Mucosa of stomach (tissue), 1 donor: ENCODE measurements around the gene FAM53B.

ENCODE experiments used
- H3K27me3 ChIP-seq: one replicate; pipeline ENCODE4 v1.7.0; 2013; ENCODE audit warnings: mild to moderate bottlenecking, low read length; ENCODE audit not compliant: control insufficient read depth, insufficient read depth
- H3K36me3 ChIP-seq: one replicate; pipeline ENCODE4 v1.7.0; 2013; ENCODE audit warnings: low read length; ENCODE audit not compliant: control insufficient read depth, insufficient read depth
- H3K4me1 ChIP-seq: one replicate; pipeline ENCODE4 v1.7.0; 2013; ENCODE audit warnings: mild to moderate bottlenecking, low read length; ENCODE audit not compliant: control insufficient read depth, insufficient read depth
- H3K4me3 ChIP-seq: one replicate; pipeline ENCODE4 v1.7.0; 2013; ENCODE audit warnings: low read length
- H3K9ac ChIP-seq: one replicate; pipeline ENCODE4 v1.7.0; 2013; ENCODE audit warnings: mild to moderate bottlenecking, low read length, moderate library complexity
- H3K9me3 ChIP-seq: one replicate; pipeline ENCODE4 v1.7.0; 2013; ENCODE audit warnings: mild to moderate bottlenecking, low read length, moderate library complexity; ENCODE audit not compliant: control insufficient read depth
- donor health status: Pancreatic carcinoma.

FAM53B gene

DNA sequence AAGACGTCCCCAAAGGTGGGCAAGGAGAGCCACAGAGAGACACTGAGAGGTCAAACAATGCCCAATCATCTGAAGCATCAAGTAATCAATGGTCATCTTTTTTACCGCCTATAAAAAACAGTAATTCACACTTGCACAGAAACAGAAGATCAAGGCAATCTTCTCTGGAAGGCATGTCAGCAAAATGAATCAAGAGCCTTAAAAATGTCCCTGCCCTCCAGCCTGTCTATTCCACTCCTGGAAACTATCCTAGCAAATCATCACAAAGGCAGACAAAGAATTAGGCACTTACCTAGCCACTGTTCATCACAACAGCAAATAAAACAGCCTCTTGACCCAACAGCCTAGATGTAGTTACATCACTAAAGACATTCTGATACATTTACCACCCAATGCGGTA lies 48.9 kb downstream of the FAM53B start:
- Histone ChIP-seq H3K9ac (no peak overlapping the region), H3K4me1 (peaks cover 8% of the 10 kb centered on the region), H3K4me3 (no peak overlapping the region), H3K36me3 (no peaks in the 10 kb centered on the region), H3K27me3 (no peaks in the 10 kb centered on the region), H3K9me3 (no peaks in the 10 kb centered on the region)

GRCh38 chr10:124694481-124695220 lies 49.5 kb downstream of the FAM53B start:
- Histone ChIP-seq H3K9me3 (no peaks in the 10 kb centered on the region), H3K4me1 (peaks cover 8% of the 10 kb centered on the region), H3K27me3 (no peaks in the 10 kb centered on the region), H3K4me3 (no peak overlapping the region), H3K9ac (no peak overlapping the region), H3K36me3 (no peaks in the 10 kb centered on the region)

DNA sequence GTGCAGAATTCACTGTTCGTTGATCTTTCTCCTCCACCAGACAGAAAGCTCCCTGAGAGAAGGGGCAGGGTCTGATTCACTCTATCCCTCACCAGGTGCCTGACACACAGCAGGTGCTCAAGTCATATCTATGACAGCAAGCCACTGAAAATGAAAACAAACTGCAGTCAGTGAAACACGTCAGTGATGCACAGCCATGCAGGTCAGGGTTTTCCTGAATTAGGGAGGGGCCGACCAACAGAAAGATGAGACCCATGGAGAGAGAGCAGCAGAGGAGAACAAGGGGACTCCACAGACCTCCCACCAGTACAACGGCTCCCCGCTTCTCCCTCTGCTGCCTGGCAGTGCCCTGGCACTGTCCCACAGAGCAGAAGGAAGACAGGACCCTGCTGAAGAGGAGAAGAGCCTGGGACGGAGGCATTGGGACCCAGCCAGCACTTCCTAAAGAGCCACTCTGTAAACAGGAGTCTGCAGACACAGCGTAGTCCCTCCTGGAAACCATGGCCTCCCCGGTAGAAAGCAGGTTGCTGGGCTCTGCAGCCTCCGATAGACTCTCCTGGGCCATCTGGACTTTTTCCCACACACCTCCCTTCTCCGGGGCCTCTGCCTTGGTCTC lies 50.3 kb downstream of the FAM53B start:
- Histone ChIP-seq H3K36me3 (no peaks in the 10 kb centered on the region), H3K4me3 (no peak overlapping the region), H3K27me3 (no peaks in the 10 kb centered on the region), H3K4me1 (peaks cover 8% of the 10 kb centered on the region), H3K9me3 (no peaks in the 10 kb centered on the region), H3K9ac (no peak overlapping the region)

DNA sequence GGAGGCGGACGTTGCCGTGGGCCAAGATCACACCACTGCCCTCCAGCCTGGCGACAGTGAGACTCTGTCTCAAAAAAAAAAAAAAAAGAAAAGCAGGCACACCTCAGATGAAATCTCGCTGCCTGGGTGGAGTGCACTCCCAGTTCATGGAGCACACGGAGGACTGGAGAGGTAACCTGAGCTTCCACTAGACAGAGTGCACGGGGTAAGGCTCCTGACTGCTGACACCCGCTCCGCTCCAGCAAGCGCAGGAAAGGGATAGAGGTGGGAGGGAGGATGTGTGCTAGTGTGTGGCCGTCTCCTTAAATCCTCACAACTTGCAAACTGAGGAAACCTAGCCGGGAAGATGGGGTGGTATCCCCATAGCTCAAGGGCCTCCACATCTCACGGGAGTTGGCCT lies 50.8 kb downstream of the FAM53B start:
- H3K4me1 ChIP-seq = peaks cover 8% of the 10 kb centered on the region
- no peaks in the 10 kb centered on the region for H3K36me3 ChIP-seq
- no peak overlapping the region for H3K4me3 ChIP-seq
- H3K9me3 ChIP-seq = no peaks in the 10 kb centered on the region
- no peak overlapping the region for H3K9ac ChIP-seq
- H3K27me3 ChIP-seq = no peaks in the 10 kb centered on the region

DNA sequence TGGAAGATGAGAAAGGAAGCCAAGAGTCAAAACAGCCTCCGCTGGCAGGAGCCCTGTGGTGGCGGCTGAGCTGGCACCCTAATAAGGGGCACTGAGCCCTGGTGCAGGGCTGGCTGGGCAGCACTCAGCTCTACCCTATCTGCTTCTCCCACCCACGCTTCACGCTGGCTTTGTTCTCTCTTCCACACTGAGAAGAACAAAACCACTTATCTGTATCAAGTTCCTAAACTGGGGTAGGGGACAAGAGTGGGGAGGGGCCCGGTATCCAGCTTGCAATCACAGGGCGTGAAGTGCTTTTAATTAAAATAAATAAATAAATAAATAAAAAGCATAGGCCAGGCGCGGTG lies 52.1 kb downstream of the FAM53B start:
- no peak overlapping the region for H3K4me3 ChIP-seq
- H3K9ac ChIP-seq = no peak overlapping the region
- no peaks in the 10 kb centered on the region for H3K27me3 ChIP-seq
- peaks cover 10% of the 10 kb centered on the region for H3K4me1 ChIP-seq
- H3K9me3 ChIP-seq = no peaks in the 10 kb centered on the region
- no peaks in the 10 kb centered on the region for H3K36me3 ChIP-seq

DNA sequence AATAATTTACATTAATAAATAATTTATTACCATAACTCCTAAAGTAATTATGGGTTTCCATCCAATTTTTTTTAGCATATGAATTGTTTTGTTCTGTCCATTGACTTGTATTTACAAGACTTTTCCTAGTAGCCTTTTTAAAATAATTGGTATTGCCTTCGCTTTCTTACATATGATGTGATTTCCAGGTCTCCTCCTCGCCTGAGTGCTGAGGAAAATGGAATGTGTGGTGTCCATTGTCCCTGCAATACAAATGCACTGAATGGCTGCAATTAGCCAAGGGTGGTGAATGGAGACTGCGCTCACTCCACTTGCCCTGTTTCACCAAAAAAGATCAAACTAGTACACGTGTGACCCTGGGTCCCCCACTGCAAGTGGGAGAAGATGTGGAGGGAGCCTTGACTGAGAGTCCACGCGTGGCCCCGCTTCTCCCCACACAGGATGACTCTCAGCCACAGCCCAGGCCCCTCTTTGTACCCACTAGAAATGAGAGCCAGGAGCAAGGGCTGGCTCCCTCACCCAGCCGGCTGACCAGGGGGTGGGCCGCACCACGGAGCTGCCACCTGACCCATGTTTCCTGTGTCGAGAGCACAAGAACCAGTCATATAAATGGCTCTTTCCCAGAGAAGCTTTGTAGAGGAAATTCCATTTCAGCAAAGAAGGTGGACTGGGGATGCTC lies 52.6 kb downstream of the FAM53B start:
- Histone ChIP-seq H3K36me3 (no peaks in the 10 kb centered on the region), H3K9me3 (no peaks in the 10 kb centered on the region), H3K27me3 (no peaks in the 10 kb centered on the region), H3K4me3 (no peak overlapping the region), H3K9ac (no peak overlapping the region), H3K4me1 (peaks cover 10% of the 10 kb centered on the region)

GRCh38 chr10:124691002-124691401 lies 53.2 kb downstream of the FAM53B start:
- Histone ChIP-seq H3K36me3 (no peaks in the 10 kb centered on the region), H3K9ac (no peak overlapping the region), H3K4me1 (peaks cover 15% of the 10 kb centered on the region), H3K27me3 (no peaks in the 10 kb centered on the region), H3K4me3 (no peak overlapping the region), H3K9me3 (no peaks in the 10 kb centered on the region)

GRCh38 chr10:124689911-124690498 lies 54.2 kb downstream of the FAM53B start:
- H3K27me3 ChIP-seq = no peaks in the 10 kb centered on the region
- H3K4me3 ChIP-seq = no peak overlapping the region
- H3K36me3 ChIP-seq = no peaks in the 10 kb centered on the region
- peaks cover 15% of the 10 kb centered on the region for H3K4me1 ChIP-seq
- H3K9me3 ChIP-seq = no peaks in the 10 kb centered on the region
- no peak overlapping the region for H3K9ac ChIP-seq

DNA sequence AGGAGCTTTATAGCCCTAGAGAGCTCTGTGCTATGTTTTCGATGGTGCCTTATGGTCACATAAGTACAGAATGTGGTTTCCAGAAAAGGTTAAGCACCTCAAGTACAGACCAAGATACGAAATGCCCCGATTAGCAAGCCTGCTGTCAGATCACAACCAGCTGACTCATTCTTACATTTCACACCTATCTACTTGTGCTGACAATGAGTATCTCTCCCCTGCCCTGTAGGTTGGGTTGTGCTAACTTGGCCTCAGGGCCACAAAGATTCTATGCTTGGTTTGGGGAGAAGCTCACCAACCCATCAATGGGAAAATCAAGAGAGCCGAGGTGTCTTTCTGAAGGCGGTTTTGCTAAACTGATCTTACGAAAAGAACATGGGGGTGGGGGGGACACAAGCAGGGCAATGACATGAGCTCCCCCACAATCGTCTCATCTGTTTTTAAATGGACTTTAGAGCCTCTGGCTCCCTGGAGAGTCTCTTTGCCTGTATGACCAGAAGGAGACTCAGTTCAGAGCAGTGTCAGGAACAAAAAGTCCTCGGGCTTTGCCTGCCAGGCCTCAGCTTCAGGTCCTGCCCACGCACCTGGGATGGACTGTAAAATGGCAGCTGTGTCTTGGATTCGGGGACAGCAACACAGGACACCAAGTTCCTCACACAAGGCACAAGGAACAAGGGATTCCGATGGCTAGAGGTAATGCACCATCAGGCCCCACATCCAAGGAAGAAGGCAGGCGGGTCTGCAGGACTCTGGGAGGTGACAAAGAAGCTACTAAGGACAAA lies 55.1 kb downstream of the FAM53B start:
- Histone ChIP-seq H3K9me3 (no peaks in the 10 kb centered on the region), H3K36me3 (no peaks in the 10 kb centered on the region), H3K4me3 (no peak overlapping the region), H3K27me3 (no peaks in the 10 kb centered on the region), H3K9ac (no peak overlapping the region), H3K4me1 (peaks cover 15% of the 10 kb centered on the region)

- Histone ChIP-seq H3K4me3 (no peak overlapping the region), H3K9ac (no peak overlapping the region), H3K36me3 (no peaks in the 10 kb centered on the region), H3K27me3 (no peaks in the 10 kb centered on the region), H3K4me1 (peaks cover 21% of the 10 kb centered on the region), H3K9me3 (no peaks in the 10 kb centered on the region)
Observed at GRCh38 chr10:124688386-124688785, 55.8 kb downstream of the FAM53B start.

DNA sequence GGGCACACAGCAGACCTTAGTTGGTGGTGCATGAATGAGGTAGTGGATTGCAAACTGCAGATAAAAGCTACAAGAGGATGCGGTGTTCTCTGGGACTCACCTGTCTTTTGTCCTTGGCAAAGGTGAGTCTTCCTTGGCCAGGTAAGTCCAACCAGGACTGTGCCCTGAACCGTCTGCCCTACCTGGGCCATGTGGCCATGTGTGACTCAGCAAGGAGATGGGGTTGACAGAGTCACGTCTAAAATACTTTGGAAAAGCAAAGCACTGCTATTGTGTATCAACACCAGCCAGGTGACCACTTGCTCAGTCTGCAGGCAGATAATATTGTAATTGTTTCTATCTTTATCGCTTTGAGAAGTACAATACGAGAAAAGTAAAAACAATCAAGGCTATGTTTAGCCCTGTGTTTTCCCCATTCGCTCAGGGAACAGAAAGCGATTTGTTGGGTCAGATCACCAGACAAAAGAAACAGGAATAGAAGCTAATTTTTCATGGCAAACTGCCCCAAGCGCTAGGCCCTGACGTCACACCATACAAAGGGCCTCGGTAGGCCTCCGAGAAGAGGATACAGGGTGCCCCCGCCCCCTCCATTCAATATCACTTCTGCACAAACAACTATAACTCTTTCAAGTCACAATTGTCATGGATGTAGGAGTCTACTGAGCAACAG lies 57.3 kb downstream of the FAM53B start:
- Histone ChIP-seq H3K27me3 (no peaks in the 10 kb centered on the region), H3K9me3 (no peaks in the 10 kb centered on the region), H3K36me3 (no peaks in the 10 kb centered on the region), H3K4me1 (peaks cover 23% of the 10 kb centered on the region), H3K4me3 (no peak overlapping the region), H3K9ac (no peak overlapping the region)
